HG02840 (cell line): ENCODE data around the gene KRTAP12-1.
"Not testable (repeated sequence)": the region's sequence is repeated elsewhere in the genome, so short reads cannot be mapped to it uniquely, and the experiment has no call there.

Source experiments
- ATAC-seq: cut with Tn5 transposase; IDR thresholded peaks from one replicate; pipeline ENCODE4 v1.9.1; 2021; ENCODE audit warnings: mild to moderate bottlenecking, moderate library complexity, moderate number of reproducible peaks; ENCODE audit not compliant: unreplicated experiment, low FRiP score

Gene KRTAP12-1

DNA sequence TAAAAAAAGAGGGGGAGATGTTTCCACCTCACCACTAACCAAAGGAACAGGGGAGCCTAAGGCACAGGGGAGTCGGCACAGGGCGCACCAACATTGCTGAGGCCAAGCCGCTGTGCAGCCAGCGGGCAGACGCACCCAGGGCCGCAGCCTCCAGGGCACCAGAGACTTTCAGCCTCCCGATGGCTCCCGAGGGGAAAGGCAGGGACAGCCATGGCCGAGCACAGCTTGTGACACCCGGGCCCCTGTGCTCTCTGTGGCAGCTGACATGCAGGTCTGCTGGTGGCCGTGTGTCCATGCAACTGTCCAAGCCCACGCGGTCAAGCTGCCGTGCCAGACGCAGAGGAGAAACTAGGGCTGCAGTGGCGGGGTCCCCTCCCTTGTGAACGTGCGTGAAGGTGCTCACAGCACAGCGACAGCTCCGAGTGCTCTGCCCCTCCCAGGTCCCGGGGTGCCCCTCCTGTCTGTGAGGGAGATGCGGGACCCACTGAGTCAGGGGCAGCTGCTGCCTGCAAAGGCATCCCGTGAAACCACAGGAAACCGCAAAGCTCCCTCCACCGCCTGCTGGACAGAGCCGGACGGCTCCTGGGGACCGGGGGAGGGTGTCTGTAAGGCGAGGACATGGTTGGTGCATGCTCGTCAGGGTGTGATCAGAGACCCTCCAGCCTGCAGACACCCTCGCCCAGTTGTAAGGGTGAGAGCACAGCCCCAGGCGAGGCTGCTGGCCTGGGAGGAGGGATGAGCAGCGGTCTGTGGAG is 33.2 kb downstream of the KRTAP12-1 start:
- ATAC-seq, result no peak

DNA sequence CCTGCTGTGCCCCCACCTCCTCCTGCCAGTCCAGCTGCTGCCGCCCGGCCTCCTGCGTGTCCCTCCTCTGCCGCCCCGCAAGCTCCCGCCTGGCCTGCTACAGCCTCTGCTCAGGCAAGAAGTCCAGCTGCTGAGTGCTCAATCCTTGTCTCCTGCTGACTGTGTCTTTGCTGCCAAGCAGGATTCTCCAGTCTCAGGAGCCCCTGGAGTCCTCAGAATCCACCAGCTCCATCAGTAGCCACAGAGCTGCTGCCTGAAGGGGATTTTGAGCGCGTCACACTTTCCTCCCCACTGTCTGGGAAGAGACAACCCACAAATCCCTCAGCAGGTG is 34.8 kb downstream of the KRTAP12-1 start:
- no peak for ATAC-seq

GRCh38 chr21:44646366-44647221 is 35.4 kb downstream of the KRTAP12-1 start, which contains the start of gene KRTAP10-11:
Gene KRTAP10-11 (plus strand): TSS chr21:44646414. CDS start chr21:44646459, 45 bp downstream.
- ATAC-seq, result not testable (repeated sequence)

GRCh38 chr21:44644878-44645277 is 37.1 kb downstream of the KRTAP12-1 start:
- no peak for ATAC-seq

DNA sequence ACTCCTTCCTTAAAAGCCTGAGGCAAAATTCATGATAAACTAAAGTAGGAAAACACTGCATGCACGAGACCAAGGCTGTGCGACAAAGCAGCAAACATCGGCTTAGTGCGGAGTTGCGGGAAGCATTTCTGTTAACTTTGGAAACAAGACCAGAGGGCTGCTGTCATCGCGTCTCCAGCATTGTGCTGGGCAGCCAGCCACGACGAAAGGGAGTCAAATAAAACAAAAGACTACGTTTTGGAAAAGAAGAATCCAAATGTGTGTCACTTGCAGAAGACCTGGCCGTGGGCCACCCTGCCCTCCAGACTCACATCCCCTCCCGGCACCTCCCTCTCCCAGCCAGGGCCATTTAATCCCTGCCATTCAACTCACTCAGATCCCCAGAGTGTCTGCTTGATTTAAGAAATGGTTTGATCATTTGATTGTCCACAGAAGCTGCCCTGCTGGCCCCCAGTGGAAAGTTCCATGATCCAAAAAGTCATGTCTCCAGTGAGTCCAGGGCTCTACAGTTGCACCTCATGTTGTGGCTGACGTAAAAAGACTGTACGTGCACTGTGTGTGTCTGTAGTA is 38.1 kb downstream of the KRTAP12-1 start:
- no peak for ATAC-seq

DNA sequence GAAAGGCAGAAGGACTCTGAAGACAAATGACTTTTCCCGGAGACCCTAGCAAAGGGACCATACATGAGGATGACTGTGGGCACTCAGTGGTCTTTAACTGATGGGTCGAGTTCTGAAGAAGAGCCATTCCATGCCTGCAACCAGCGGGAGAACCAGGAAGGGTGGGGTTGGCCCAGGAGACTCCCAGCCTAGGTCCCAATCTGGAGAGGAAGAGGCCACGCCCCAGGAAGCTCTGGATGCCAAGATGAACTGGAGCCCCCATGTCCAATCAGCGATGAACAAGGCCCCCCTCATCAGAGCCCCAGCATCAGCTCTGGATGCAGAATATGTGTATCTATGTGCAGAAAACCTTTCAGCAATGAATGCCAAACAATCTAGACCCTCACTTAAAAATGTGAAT is 41.2 kb downstream of the KRTAP12-1 start:
- ATAC-seq, result no peak

DNA sequence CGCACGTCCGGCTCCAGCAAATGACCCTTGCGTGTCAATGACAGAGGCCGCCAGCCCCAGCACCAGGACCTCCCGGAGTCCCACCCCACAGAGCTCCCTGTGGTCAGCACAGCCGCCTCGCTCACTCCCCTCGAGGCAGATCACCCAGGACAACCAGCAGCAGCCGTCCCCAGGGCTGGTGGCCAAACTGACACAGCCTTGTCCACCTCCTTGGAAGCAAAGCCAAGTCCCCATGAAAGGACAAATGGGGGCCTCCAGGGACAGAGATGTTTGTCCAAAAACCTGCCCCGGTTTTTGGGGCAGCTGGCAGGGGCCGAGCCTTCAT is 42.7 kb downstream of the KRTAP12-1 start:
- ATAC-seq, result no peak

DNA sequence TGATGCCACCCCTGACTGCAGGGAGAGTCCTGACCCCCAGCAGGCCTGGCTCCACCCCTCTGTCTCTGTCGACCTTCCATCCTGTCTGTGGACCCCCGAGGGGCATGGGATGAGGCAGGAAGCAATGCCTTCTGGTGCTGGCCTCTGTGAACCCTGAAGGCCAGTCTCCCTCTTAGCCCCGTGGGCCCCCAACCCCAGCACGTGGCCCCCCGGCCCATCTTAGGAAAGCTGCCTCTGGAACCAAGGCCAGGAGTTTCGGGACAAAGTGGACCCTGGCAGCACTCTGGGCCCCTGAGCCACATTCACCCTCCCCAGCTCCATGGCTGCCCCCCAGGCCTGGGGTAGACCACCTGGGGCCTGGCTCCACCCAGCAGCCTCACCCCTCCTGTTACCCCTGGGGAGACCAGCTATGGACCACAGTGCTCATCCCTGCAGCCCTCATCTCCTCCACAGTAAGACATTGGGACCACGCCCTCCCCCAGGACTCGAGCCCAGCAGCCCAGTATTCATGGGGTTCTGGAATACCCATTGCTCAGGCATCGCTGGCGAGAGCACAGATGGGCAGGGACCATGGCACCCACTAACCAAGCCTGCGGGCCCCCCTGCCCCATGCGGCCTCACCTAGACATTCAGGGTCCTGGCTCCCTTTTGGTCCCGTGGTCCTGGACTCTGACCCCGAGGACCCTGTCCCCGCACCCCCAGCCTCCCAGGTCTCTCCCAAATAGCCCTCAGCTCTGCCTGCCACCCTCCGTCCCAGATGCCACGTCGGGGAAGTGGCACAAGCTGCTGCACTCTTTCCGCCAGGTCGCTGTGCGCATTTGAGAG is 43.2 kb downstream of the KRTAP12-1 start:
- not testable (repeated sequence) for ATAC-seq

GRCh38 chr21:44637851-44638348 is 44.1 kb downstream of the KRTAP12-1 start:
- ATAC-seq, result not testable (repeated sequence)

- no peak for ATAC-seq
These were observed 44.7 kb downstream of the KRTAP12-1 start, which contains the start of gene KRTAP10-10 for GRCh38 chr21:44637018-44637850. Gene KRTAP10-10 (plus strand): TSS chr21:44637356. CDS start chr21:44637418, 62 bp downstream.

GRCh38 chr21:44636209-44637017 is 45.5 kb downstream of the KRTAP12-1 start:
- ATAC-seq, result no peak

- ATAC-seq, result no peak
These were observed 49.9 kb downstream of the KRTAP12-1 start for GRCh38 chr21:44632067-44632466.
